AG04450 (cell line): ENCODE results near the gene ATP13A1. TPM values are rescaled to one million over a fixed set of nuclear protein-coding genes. Genes with fewer than 3 reads are reported as not detected.

Source experiments
- CTCF ChIA-PET: fragments of 300-600, 350-600 bp; formaldehyde crosslinking; extraction: SDS; loops from one replicate; lab custom pipeline; 2022; ENCODE audit warnings: antibody characterized with exemption, inconsistent platforms; lab: Charles Lee
- POLR2A ChIA-PET: fragments of 350-600 bp; formaldehyde crosslinking; extraction: SDS; loops from one replicate; lab custom pipeline; 2021; ENCODE audit warnings: antibody characterized with exemption, inconsistent platforms; lab: Yijun Ruan, JAX
- DNase-seq: peaks from one replicate; pipeline ENCODE4 v3.0.0-alpha.2; 2011; ENCODE audit warnings: low read depth, low spot score
- H3K27ac ChIP-seq: one replicate; pipeline ENCODE4 v1.5.1; 2012; ENCODE audit warnings: low read depth, low read length, control low read depth
- H3K27me3 ChIP-seq: one replicate; pipeline ENCODE4 v1.6.0; 2012; ENCODE audit warnings: low read length; ENCODE audit not compliant: control insufficient read depth, insufficient read depth
- H3K4me3 ChIP-seq: 2 replicates; pipeline ENCODE4 v1.5.1; 2011; ENCODE audit warnings: mild to moderate bottlenecking, low read depth, low read length, control low read depth
- H3K9me3 ChIP-seq: 2 replicates; pipeline ENCODE4 v1.5.1; 2012; ENCODE audit warnings: low read length; ENCODE audit not compliant: control insufficient read depth, insufficient read depth
- CTCF ChIP-seq: IDR thresholded peaks from 2 replicates; pipeline ENCODE4 v1.5.1; 2011; ENCODE audit warnings: low read depth, low read length, control low read depth, inconsistent platforms
- polyA plus RNA-seq: library from polyadenylated mRNA; depleted of rRNA; stranded (reverse); fragments of >200 nt; gene quantifications from 2 replicates; pipeline ENCODE4 v1.2.3, GENCODE V29; 2011

ATP13A1 gene
- polyA plus RNA-seq, 1 experiment: 9.4 TPM

- no peak for DNase-seq
- H3K27ac ChIP-seq: no peak overlapping the region
- TF ChIP-seq CTCF: no peak
- ChIA-PET CTCF (interaction anchor here (0.6 kb wide), 1 partner anchor 21 kb away, joined by 18 read pairs; no protein-coding TSS in a partner anchor), POLR2A (no interaction called here)
- no peaks in the 10 kb centered on the region; the same call in 1 of the 2 replicates for H3K9me3 ChIP-seq
- no peak overlapping the region for H3K4me3 ChIP-seq
- no peaks in the 10 kb centered on the region for H3K27me3 ChIP-seq
Measured at GRCh38 chr19:19623383-19623782, 40.1 kb downstream of the ATP13A1 start.

- Histone ChIP-seq H3K9me3 (no peaks in the 10 kb centered on the region; the same call in 1 of the 2 replicates), H3K27me3 (no peaks in the 10 kb centered on the region), H3K27ac (no peak overlapping the region), H3K4me3 (no peak overlapping the region)
- TF ChIP-seq CTCF: no peak
- ChIA-PET CTCF (interaction anchor here (0.9 to 1.4 kb wide), 2 partner anchors 64 to 65 kb away, joined by 3 to 4 read pairs; no protein-coding TSS in a partner anchor), POLR2A (no interaction called here)
- DNase-seq: no peak
Measured at GRCh38 chr19:19619849-19620210, 43.6 kb downstream of the ATP13A1 start.

GRCh38 chr19:19619181-19619848, 44.2 kb downstream of the ATP13A1 start:
- DNase-seq: no peak
- no peaks in the 10 kb centered on the region for H3K27me3 ChIP-seq
- no peak for TF ChIP-seq CTCF
- no peak overlapping the region for H3K27ac ChIP-seq
- ChIA-PET POLR2A (no interaction called here), CTCF (interaction anchor here (1.4 kb wide), 1 partner anchor 65 kb away, joined by 4 read pairs; no protein-coding TSS in a partner anchor)
- H3K4me3 ChIP-seq: peak overlapping the region; percentile 60
- no peaks in the 10 kb centered on the region; the same call in 1 of the 2 replicates for H3K9me3 ChIP-seq

GRCh38 chr19:19618219-19619051, 45.0 kb downstream of the ATP13A1 start, which contains the start of gene PBX4:
Gene PBX4 (minus strand): TSS chr19:19618687. CDS start chr19:19618629, 58 bp downstream.
- DNase-seq: peak; percentile 48
- ChIA-PET CTCF (interaction anchor here (1.4 kb wide), 1 partner anchor 64 kb away, joined by 4 read pairs; no protein-coding TSS in a partner anchor), POLR2A (no interaction called here)
- no peak for TF ChIP-seq CTCF
- H3K27me3 ChIP-seq: no peaks in the 10 kb centered on the region
- no peak within 1 kb of the TSS for H3K27ac ChIP-seq
- H3K4me3 ChIP-seq: peak within 1 kb of the TSS; percentile 60
- H3K9me3 ChIP-seq: no peaks in the 10 kb centered on the region; the same call in 1 of the 2 replicates
